Measurements from ENCODE around the gene TSPAN3. TPM values are rescaled to one million over a fixed set of nuclear protein-coding genes. Genes with fewer than 3 reads are reported as not detected.

TSPAN3 gene
- total RNA-seq, 4 donors from 2014 or later: 77.3 to 114 (median 87.0) TPM

GRCh38 chr15:76994971-76995945 is 75.7 kb downstream of the TSPAN3 start, which contains the start of gene PSTPIP1:
TSS of gene PSTPIP1 (plus strand) at chr15:76995126. CDS start at chr15:76995574, 448 bp downstream.
- WGBS, 2 donors: 24 to 50% methylated on average over 5 to 9 of the region's 28 CpGs
- H3K36me3 ChIP-seq: no peaks in the 10 kb centered on the region
- H3K4me1 ChIP-seq: peaks cover 0 to 46% (median 30%) of the 10 kb centered on the region in 3 donors
- no peak for DNase-seq
- H3K4me3 ChIP-seq: peak within 1 kb of the TSS; percentile 3 to 60 (median 33)
- intact Hi-C loops (cut with DNase I): no loop called here
- H3K27ac ChIP-seq: peak within 1 kb of the TSS; percentile 32 to 77 (median 68)
- H3K27me3 ChIP-seq: no peaks in the 10 kb centered on the region
- TF ChIP-seq POLR2A (IDR thresholded peaks at IDR 0.05) (peak in 1 of 4 donors; percentile 57), CTCF (IDR thresholded peaks at IDR 0.05) (no peak)
- no peaks in the 10 kb centered on the region for H3K9me3 ChIP-seq

GRCh38 chr15:76994496-76994895 is 76.4 kb downstream of the TSPAN3 start:
- TF ChIP-seq POLR2A (IDR thresholded peaks at IDR 0.05) (no peak), CTCF (IDR thresholded peaks at IDR 0.05) (no peak)
- WGBS, 2 donors: 85% methylated on average over 4 of the region's 6 CpGs; no CpG with 5 or more reads in 1 of the 2 donors
- Histone ChIP-seq H3K27me3 (no peaks in the 10 kb centered on the region), H3K27ac (peak overlapping the region in 3 of 4 donors; percentile 60 to 77 (median 75)), H3K4me1 (peaks cover 0 to 43% (median 30%) of the 10 kb centered on the region in 3 donors), H3K36me3 (no peaks in the 10 kb centered on the region), H3K9me3 (no peaks in the 10 kb centered on the region), H3K4me3 (peak overlapping the region in 2 of 4 donors; percentile 40 to 60)
- no peak for DNase-seq
- intact Hi-C loops (cut with DNase I): no loop called here

- intact Hi-C loops (cut with DNase I): no loop called here
- H3K9me3 ChIP-seq: no peaks in the 10 kb centered on the region
- peak overlapping the region in 3 of 4 donors; percentile 60 to 77 (median 75) for H3K27ac ChIP-seq
- DNase-seq: no peak
- H3K4me3 ChIP-seq: no peak overlapping the region
- H3K4me1 ChIP-seq: peaks cover 0 to 45% (median 30%) of the 10 kb centered on the region in 3 donors
- TF ChIP-seq CTCF (IDR thresholded peaks at IDR 0.05): no peak
- no peak for TF ChIP-seq POLR2A (IDR thresholded peaks at IDR 0.05)
- WGBS, 2 donors: 33 to 76% methylated on average over 3 to 4 of the region's 8 CpGs
- H3K27me3 ChIP-seq: no peaks in the 10 kb centered on the region
- no peaks in the 10 kb centered on the region for H3K36me3 ChIP-seq
Measured at GRCh38 chr15:76994001-76994400, 76.9 kb downstream of the TSPAN3 start.

GRCh38 chr15:76993114-76993725 is 77.7 kb downstream of the TSPAN3 start:
- Histone ChIP-seq H3K9me3 (no peaks in the 10 kb centered on the region), H3K27me3 (no peaks in the 10 kb centered on the region), H3K4me3 (no peak overlapping the region), H3K27ac (no peak overlapping the region), H3K36me3 (no peaks in the 10 kb centered on the region), H3K4me1 (peaks cover 0 to 53% (median 34%) of the 10 kb centered on the region in 3 donors)
- DNase-seq: no peak
- intact Hi-C loops (cut with DNase I): no loop called here
- no peak for TF ChIP-seq CTCF (IDR thresholded peaks at IDR 0.05)
- TF ChIP-seq POLR2A (IDR thresholded peaks at IDR 0.05): no peak
- 86 to 91% methylated on average over 4 to 6 of the region's 6 CpGs for WGBS, 2 donors
